Stimulated activated naive CD8-positive, alpha-beta T cell treated with anti-CD3 and anti-CD28 coated beads, Interleukin-15, Interleukin-2, amounts not matched to agents 100 U/mL and 50 U/mL, for 24 hours (primary cell): Measurements from ENCODE around the gene SLC5A5.

Experiments used
- ATAC-seq: fragments of 150-1000 bp; cut with Tn5 transposase; one replicate; pipeline ENCODE4 v1.10.0; 2021
- DNase-seq: peaks from one replicate; pipeline ENCODE4 v3.0.0; 2021

Gene SLC5A5

DNA sequence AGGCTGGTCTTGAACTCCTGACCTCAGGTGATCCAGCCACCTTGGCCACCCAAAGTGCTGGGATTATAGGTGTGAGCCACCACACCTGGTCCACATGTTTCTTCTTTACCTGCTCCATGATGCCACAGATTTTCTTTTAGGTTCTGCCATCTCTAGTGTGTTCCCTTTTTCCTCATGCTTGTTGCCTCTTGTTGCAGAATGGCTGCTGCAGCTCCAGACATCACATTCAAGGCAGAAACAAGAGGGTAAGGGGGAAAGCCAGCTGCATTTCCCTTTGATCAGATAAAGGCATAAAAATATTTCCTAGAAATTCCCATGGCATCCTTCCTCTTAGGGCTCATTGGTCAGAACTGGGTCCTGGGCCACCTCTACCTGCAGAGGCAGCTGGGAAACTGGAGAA is 48.8 kb downstream of the SLC5A5 start:
- ATAC-seq (no peak), DNase-seq (no peak)

DNA sequence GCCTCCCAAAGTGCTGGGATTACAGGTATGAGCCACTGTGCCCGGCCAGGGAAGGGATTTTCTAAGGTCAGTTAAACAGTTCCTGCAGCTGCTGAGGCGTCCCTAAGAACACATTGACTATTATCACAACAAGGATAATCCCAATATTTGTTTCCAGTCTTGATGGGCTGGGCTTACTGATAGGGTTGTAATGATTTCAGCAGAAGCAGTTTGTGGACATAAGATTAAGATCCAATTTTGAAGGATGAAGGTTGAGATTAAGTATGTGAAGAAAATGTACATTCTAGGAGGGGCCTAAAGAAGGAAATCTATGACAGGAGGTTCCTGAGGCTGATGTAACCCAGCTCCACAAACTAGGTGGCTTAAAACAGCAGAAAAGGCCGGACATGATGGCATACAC is 50.4 kb downstream of the SLC5A5 start:
- ATAC-seq (no peak), DNase-seq (no peak)

DNA sequence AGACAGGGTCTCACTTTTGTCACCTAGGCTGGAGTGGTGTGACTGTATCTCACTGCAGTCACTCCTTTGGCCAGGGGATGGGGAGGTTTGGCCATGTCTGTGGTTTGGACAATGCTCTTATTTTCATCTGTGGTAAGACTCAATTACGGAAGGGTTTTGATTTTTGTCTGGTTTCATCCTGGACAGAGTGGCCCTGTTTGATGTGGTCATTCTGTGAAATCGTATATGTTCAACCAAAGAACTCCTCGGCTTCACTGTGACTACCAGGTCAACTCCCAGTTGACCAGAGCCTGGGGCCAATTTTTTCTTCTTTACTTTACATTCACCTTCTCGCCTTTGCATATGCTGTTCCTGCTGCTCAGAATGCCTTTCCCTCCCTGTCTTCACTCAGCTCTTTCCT is 54.3 kb downstream of the SLC5A5 start:
- ATAC-seq, result no peak

DNA sequence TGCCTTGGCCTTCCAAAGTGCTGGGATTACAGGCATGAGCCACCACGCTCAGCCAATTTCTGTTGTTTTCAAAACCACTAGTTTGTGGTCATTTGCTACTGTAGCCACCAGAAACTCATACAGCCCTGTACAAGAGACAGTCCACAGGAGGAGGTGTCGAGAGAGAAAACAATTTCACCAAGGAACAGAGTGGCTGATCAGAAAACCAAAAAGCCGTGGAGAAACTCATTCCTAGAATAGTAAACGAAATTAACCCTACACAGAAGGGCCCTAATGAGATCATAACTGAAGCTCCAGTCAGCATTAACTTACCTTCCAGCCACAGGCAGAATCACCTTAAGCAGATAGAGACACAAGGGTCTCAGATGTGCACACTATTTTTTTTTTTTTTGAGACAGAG is 57.3 kb downstream of the SLC5A5 start:
- DNase-seq, result no peak
- ATAC-seq, result no peak

More for the DNA sequence above, 54.3 kb downstream of the SLC5A5 start:
- DNase-seq, result no peak

DNA sequence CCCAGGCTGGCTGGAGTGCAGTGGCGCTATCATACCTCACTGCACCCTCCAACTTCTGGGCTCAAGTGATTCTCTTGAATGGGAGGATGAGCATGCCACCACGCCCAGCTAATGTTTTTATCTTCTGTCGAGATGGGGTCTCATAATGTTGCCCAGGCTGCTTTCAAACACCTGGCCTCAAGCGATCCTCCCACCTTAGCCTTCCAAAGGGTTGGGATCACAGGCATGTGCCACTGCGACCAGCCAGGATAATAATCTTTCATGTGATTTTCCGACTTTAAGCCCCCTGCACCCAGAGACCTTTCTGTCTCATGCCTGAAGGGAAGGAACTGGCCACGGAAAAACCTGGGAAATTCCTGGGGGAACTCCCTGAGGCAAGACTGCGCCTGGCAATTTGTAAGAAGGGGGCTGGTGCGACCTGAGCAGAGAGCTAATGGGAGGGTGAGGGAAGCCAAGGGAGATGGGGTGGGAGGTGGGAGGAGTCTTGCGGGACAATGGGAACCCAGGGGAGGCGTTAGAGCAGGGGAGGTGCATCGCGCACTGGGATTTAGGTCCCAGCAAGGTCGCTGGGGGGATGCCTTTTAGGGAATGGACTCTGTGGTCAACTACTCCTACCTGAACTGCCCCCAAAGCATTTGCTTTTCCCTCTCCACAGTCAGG is 59.9 kb downstream of the SLC5A5 start:
- no peak for ATAC-seq
- peak; percentile 48 for DNase-seq

DNA sequence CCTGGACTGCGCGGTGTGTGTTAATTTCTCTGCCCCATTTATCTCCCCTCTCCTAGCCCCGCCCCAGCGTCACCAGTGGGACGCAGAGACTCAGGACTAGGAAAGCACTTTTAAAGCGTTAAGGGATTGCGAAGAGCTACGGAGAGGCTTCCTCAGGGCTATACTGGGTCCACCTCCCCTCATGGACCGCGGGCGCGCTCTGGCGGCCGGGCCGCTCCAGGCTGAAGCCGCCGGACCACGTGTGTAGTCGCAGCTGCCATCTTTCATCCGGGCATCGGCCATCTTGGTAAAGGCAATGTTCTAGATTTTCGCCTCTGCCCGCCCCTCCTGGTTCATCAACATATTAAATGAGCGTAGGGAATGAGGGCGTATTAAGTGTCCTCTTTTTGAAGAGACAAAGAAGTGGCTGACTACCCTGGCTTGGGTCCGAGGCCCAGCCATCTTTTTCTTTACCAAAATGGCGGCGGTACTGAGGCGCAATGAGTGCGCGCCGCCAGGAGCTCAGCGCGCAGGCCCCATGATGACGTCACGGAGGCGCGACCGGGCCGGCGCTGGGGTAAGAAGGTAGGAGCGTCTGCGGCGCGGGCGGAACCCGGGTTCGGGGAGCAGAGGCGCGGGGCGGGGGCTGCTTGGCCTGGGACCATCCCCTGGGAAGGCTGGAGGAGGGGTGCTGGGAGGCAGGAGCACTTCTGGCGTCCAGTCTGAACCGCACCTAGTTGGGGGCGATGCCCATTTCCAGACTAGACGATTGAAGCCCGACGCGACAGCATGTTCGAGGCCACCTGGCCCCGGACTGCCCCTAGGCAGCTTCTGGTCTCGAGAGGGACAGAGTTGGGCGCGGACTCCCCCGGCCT is 61.0 kb downstream of the SLC5A5 start, which contains the start of gene CCDC124:
Gene CCDC124 (plus strand): TSS at position 531 of the 854 bp plus-strand sequence. CDS start 3,406 bp downstream, outside the sequence.
- ATAC-seq (peak; percentile 96), DNase-seq (peak; percentile 94)

DNA sequence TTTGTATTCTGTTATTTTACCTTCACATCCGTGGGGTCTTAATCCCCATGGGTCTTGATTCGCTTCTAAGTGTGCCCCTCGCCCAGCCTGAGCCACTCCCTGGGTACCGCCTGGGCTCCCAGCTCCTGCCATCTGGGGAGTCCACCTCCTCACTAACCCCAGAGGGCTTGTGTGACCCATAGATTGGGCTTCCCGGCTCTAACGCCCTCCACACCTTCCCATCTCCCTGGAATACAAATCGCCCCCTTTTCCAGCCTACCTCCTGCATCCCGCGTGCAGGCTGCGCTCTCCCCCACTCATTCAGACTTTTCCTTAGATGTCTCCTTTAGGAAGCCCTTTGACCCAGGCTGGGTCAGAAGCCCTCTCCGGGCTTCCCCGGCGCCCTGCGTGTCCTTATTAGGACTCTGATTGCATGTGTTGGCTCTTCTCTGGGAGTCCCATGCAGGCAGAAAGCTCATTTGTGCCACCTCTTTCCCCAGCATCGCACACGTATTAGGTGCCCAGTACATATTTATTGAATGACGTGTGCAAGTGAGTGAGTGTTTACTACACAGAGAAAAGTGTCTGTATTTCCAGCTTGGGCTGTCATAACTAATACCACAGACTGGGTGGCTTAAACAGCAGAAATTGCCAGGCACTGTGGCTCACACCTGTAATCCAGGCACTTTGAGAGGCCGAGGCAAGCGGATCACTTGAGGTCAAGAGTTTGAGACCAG is 61.8 kb downstream of the SLC5A5 start:
- no peak for DNase-seq
- ATAC-seq, result no peak

DNA sequence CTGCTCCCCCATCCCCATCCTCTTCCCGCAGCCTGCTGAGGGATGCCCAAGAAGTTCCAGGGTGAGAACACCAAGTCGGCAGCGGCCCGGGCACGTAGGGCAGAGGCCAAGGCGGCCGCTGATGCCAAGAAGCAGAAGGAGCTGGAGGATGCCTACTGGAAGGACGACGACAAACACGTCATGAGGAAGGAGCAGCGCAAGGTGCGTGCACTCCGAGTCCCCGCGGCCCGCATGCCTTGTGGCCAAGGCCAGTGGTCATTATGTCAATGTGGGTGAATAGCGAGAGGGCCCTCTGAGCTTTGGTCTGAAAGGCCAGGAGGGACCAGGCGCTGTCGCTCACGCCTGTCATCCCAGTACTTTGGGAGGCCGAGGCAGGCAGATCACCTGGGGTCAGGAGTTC is 64.6 kb downstream of the SLC5A5 start:
- ATAC-seq, result no peak

DNA sequence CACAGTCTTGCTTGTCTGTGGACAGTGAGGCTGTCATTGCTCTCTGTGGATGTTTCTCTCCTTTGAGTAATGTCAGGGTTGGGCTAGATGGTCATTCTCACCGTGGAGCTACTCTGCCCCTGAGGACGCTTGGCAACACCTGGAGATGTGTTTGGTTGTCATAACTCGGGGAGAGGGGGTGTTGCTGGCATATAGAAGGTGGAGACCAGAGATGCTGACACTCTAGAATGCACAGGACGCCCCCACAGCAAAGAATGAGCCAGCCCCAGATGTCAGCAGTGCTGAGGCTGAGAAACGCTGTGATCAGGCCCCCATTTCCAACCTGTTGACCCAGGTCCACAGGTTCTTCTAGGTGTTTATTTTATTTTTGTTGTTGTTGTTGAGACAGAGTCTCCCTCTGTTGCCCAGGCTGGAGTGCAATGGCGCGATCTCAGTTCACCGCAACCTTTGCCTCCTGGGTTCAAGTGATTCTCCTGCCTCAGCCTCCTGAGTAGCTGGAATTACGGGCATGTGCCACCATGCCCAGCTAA is 65.7 kb downstream of the SLC5A5 start:
- no peak for DNase-seq
- ATAC-seq, result no peak

More for the DNA sequence above, 64.6 kb downstream of the SLC5A5 start:
- no peak for DNase-seq

DNA sequence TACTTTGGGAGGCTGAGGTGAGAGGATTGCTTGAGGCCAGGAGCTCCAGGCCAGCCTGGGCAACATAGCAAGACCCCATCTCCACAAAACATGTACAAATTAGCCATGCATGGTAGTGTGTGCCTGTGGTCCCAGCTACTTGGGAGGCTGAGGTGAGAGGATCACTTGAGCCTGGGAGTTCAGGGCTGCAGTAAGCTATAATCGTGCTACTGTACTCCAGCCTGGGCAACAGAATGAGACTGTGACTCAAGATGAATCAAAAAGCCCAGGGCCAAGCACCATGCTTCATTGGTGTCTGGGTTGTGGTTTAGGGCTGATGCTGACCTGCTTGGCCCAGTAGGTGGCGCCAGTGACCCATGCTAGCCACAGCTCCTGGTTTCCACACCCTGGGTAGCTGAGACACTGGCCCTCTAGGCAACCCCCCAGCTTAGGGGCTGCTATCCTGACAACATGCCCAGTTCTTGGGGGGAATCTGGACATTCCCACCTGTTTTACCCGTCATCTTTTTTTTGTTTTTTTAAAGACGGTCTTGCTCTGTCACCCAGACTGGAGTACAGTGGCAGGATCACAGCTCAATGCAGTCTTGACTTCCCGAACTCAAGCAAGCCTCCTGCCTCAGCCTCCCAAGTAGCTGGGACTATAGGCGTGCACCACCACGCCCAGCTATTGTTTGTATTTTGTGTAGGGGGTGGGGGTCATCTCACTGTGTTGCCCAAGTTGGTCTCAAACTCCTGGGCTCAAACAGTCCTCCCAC is 66.5 kb downstream of the SLC5A5 start:
- DNase-seq (peak; percentile 87), ATAC-seq (peak; percentile 97)

DNA sequence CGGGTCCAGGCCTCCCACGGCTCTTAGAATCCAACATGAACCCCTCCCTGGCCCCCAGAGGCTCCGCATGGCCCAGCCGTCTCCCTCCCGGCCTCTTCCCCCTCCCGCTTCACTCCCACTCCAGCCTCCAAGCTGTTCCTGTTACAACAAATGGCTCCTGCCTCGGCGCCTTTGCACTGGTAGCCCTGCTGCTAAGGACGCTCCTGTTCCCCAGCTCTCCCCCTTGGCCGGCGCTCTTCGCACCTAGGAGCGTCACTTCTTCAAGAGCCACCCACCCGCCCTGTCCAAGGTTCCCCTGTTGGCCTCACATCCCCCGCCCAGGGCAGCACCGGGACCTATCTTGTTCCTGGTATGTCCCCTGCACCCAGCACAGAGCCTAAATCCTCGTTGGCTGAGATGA is 70.4 kb downstream of the SLC5A5 start:
- no peak for DNase-seq
- no peak for ATAC-seq

DNA sequence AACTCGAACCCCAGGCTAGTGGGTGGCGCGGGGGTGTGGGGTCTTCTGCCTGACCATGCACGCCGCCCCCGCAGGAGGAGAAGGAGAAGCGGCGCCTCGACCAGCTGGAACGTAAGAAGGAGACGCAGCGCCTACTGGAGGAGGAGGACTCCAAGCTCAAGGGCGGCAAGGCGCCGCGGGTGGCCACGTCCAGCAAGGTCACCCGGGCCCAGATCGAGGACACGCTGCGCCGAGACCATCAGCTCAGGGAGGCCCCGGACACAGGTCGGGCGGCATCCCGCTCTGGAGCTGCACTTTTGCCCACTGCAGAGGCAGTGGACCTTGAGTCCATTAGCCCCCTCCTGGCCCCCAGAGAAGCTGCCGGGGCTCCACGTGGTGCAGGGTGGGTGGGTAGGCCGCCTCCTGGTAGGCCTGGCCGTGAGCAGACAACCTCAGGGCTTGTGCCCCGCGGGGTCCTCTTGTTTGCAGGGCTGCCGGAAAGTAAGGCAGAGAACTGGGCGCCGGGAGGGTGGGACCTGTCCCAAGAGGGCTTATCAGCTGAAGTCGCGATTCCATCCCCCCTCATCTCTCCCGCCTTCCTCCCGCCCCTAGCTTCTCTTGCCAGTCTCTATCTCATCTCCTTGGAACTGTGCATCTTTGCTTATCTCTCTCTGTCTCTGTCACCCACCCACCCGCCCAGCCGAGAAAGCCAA is 71.0 kb downstream of the SLC5A5 start:
- no peak for ATAC-seq
- no peak for DNase-seq

DNA sequence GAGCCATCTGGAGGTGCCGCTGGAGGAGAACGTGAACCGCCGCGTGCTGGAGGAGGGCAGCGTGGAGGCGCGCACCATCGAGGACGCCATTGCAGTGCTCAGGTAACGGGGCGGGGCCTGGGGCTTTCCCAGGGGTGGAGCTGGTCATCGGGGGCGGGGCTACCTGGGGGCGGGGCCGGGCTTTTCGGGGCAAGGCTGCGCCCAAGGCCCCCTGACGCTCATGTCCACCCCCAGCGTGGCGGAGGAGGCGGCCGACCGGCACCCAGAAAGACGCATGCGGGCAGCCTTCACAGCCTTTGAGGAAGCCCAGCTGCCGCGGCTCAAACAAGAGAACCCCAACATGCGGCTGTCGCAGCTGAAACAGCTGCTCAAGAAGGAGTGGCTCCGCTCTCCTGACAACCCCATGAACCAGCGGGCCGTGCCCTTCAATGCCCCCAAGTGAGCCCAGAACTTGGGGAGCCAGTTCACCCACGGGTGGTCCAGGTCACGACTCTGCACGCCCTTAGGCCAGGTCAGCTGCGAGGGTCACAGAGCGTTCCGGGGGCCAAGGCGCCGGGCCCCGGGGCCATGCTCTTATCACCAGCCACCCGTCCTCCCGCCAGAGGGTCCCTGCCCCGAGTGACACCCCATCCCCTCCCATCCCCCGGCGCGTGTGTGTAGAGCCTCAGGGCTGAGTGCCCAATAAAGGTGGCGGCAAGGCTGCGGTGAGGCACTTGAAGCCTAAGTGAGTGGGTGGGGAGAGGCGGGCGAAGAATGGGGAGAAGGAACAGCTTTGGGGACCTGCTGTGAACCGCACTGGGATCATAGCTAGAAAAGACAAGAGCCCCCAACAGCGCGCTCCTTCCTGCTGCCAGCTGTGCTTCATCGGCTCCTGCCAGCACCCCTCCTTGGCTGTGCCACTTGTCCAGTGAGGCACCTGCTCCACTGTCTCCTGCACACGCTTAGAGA is 71.8 kb downstream of the SLC5A5 start:
- DNase-seq, result no peak
- ATAC-seq, result no peak

DNA sequence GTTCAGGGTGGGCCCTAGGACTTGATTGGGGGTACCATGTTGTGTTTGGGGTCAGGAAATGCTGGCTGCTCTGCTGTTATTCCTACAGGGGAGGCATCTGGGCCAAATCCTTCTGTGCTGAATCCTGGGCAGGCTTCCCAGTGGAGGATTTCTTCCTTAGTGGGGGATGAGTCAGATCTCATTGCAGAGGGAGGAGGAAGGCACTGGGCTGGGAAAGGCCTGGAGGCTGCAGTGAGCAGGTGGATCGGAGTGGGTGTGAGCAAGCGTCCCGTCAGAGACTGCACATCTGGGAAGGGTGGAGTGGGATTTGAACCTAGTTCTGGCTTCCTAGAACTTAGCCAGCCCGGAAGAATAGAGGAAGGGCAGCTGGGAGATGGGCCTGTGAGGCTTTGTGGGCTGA is 72.6 kb downstream of the SLC5A5 start:
- DNase-seq, result no peak

More for the DNA sequence above, 72.6 kb downstream of the SLC5A5 start:
- no peak for ATAC-seq
